WTC11 (cell line): ENCODE data around the gene IGF2BP1. TPM values are rescaled to one million over a fixed set of nuclear protein-coding genes. Genes with fewer than 3 reads are reported as not detected.

Experiments used
- ATAC-seq: fragments of 200-7000 bp; cut with Tn5 transposase; 2 replicates; pipeline ENCODE4 v1.10.0; 2021; ENCODE audit warnings: mild to moderate bottlenecking, moderate library complexity
- CTCF ChIA-PET: fragments of 300-600 bp; sonication (Branson Sonifier 250); formaldehyde crosslinking; loops from one replicate; lab custom pipeline; 2021; ENCODE audit warnings: antibody characterized with exemption; lab: Charles Lee
- POLR2A ChIA-PET: fragments of 350-600 bp; sonication (Branson Sonifier 250); formaldehyde crosslinking; loops from one replicate; lab custom pipeline; 2021; ENCODE audit warnings: antibody characterized with exemption; lab: Charles Lee
- DNase-seq: peaks from one replicate; pipeline ENCODE4 v3.0.0; 2021; ENCODE audit warnings: low spot score
- H3K27ac Mint-ChIP-seq: 2 replicates; pipeline ENCODE4 v1.8.0; 2021; ENCODE audit warnings: mixed read lengths
- H3K27me3 Mint-ChIP-seq: 2 replicates; pipeline ENCODE4 v1.8.0; 2021; ENCODE audit warnings: low read depth, mild to moderate bottlenecking, moderate library complexity, mixed read lengths
- H3K36me3 Mint-ChIP-seq: 2 replicates; pipeline ENCODE4 v1.8.0; 2021; ENCODE audit warnings: mixed read lengths
- H3K4me1 Mint-ChIP-seq: 2 replicates; pipeline ENCODE4 v1.8.0; 2022; ENCODE audit warnings: mixed read lengths
- H3K4me3 Mint-ChIP-seq: 2 replicates; pipeline ENCODE4 v1.8.0; 2021; ENCODE audit warnings: mild to moderate bottlenecking, moderate library complexity, mixed read lengths
- H3K9me3 Mint-ChIP-seq: 2 replicates; pipeline ENCODE4 v1.8.0; 2021; ENCODE audit warnings: mixed read lengths
- AFF4 ChIP-seq: sonication (generic); formaldehyde crosslinking; IDR thresholded peaks from 2 replicates; pipeline ENCODE4 v1.8.1; 2023; ENCODE audit warnings: mild to moderate bottlenecking, missing genetic modification reagents, borderline replicate concordance
- AR ChIP-seq: fragments of 250-450 bp; sonication (Bioruptor Pico); IDR thresholded peaks from 2 replicates; pipeline ENCODE4 v1.9.0; 2021; ENCODE audit warnings: mild to moderate bottlenecking
- CREM ChIP-seq: sonication (generic); formaldehyde crosslinking; IDR thresholded peaks from 2 replicates; pipeline ENCODE4 v1.8.1; 2022; ENCODE audit warnings: mild to moderate bottlenecking, missing genetic modification reagents, moderate library complexity
- ESRRA ChIP-seq: sonication (generic); formaldehyde crosslinking; IDR thresholded peaks from 2 replicates; pipeline ENCODE4 v1.8.1; 2022; ENCODE audit warnings: mild to moderate bottlenecking, missing genetic modification reagents, borderline replicate concordance
- ETV6 ChIP-seq: sonication (generic); formaldehyde crosslinking; IDR thresholded peaks from 2 replicates; pipeline ENCODE4 v1.8.1; 2022; ENCODE audit warnings: mild to moderate bottlenecking, missing genetic modification reagents
- FOXJ3 ChIP-seq: sonication (generic); formaldehyde crosslinking; IDR thresholded peaks from 2 replicates; pipeline ENCODE4 v1.9.0; 2021; ENCODE audit warnings: missing genetic modification reagents, mild to moderate bottlenecking, borderline replicate concordance
- FOXP4 ChIP-seq: sonication (generic); formaldehyde crosslinking; IDR thresholded peaks from 2 replicates; pipeline ENCODE4 v1.8.0; 2022; ENCODE audit warnings: mild to moderate bottlenecking, missing genetic modification reagents
- HMGA2 ChIP-seq: fragments of 250-450 bp; sonication (Bioruptor Pico); IDR thresholded peaks from 2 replicates; pipeline ENCODE4 v1.4.0; 2021; ENCODE audit warnings: mild to moderate bottlenecking, moderate library complexity
- KAT7 ChIP-seq: sonication (generic); formaldehyde crosslinking; IDR thresholded peaks from 2 replicates; pipeline ENCODE4 v1.8.1; 2023; ENCODE audit warnings: missing genetic modification reagents, mild to moderate bottlenecking, borderline replicate concordance
- MXD4 ChIP-seq: fragments of 250-450 bp; sonication (Bioruptor Pico); IDR thresholded peaks from 2 replicates; pipeline ENCODE4 v1.8.0; 2021; ENCODE audit warnings: mild to moderate bottlenecking, moderate library complexity, borderline replicate concordance
- NFATC4 ChIP-seq: fragments of 250-450 bp; sonication (Bioruptor Pico); IDR thresholded peaks from 2 replicates; pipeline ENCODE4 v1.9.0; 2021; ENCODE audit warnings: mild to moderate bottlenecking
- NFYB ChIP-seq: sonication (generic); formaldehyde crosslinking; conservative IDR thresholded peaks from 2 replicates; pipeline ENCODE4 v1.8.0; 2022; ENCODE audit warnings: low read depth, missing genetic modification reagents
- NR1H2 ChIP-seq: sonication (generic); formaldehyde crosslinking; IDR thresholded peaks from 2 replicates; pipeline ENCODE4 v1.9.0; 2021; ENCODE audit warnings: mild to moderate bottlenecking, moderate library complexity, missing genetic modification reagents
- OVOL2 ChIP-seq: fragments of 250-450 bp; sonication (Bioruptor Pico); IDR thresholded peaks from 2 replicates; pipeline ENCODE4 v1.9.0; 2021; ENCODE audit warnings: mild to moderate bottlenecking, borderline replicate concordance
- RELA ChIP-seq: sonication (generic); formaldehyde crosslinking; IDR thresholded peaks from 2 replicates; pipeline ENCODE4 v1.8.1; 2022; ENCODE audit warnings: missing genetic modification reagents, mild to moderate bottlenecking, borderline replicate concordance
- ZBTB43 ChIP-seq: sonication (generic); formaldehyde crosslinking; IDR thresholded peaks from 2 replicates; pipeline ENCODE4 v1.8.1; 2023; ENCODE audit warnings: mild to moderate bottlenecking, missing genetic modification reagents
- ZMAT4 ChIP-seq: fragments of 250-450 bp; sonication (Bioruptor Pico); IDR thresholded peaks from 2 replicates; pipeline ENCODE4 v1.9.0; 2021; ENCODE audit warnings: mild to moderate bottlenecking
- ZNF138 ChIP-seq: sonication (generic); formaldehyde crosslinking; conservative IDR thresholded peaks from 2 replicates; pipeline ENCODE4 v1.8.1; 2022; ENCODE audit warnings: mild to moderate bottlenecking, moderate library complexity, missing genetic modification reagents
- ZNF396 ChIP-seq: fragments of 250-450 bp; sonication (Bioruptor Pico); IDR thresholded peaks from 2 replicates; pipeline ENCODE4 v1.8.0; 2021; ENCODE audit warnings: mild to moderate bottlenecking, moderate library complexity, borderline replicate concordance
- ZNF512 ChIP-seq: sonication (generic); formaldehyde crosslinking; IDR thresholded peaks from 2 replicates; pipeline ENCODE4 v1.8.1; 2022; ENCODE audit warnings: missing genetic modification reagents, borderline replicate concordance
- total RNA-seq: library from RNA; stranded (reverse); gene quantifications from 3 replicates; pipeline ENCODE4 v1.2.3, GENCODE V29; 2021

The IGF2BP1 gene
- total RNA-seq, 1 experiment from 2014 or later = 392 TPM

- ATAC-seq (peak; percentile 94), DNase-seq (peak; percentile 21)
- H3K27ac Mint-ChIP-seq = peak overlapping the region; percentile 26
- H3K36me3 Mint-ChIP-seq = no peaks in the 10 kb centered on the region
- POLR2A ChIA-PET = no interaction called here
- no peaks in the 10 kb centered on the region; the same call in 1 of the 2 replicates for H3K9me3 Mint-ChIP-seq
- CTCF ChIA-PET = no interaction called here
- TF ChIP-seq HMGA2 (CRISPR knock-in tag) (no peak), ZNF396 (CRISPR knock-in tag) (no peak), ZNF512 (CRISPR knock-in tag) (no peak), ZMAT4 (CRISPR knock-in tag) (no peak), NFYB (CRISPR knock-in tag) (peak; percentile 58)
- no peak overlapping the region for H3K4me3 Mint-ChIP-seq
- no peaks in the 10 kb centered on the region; the same call in 1 of the 2 replicates for H3K27me3 Mint-ChIP-seq
- peaks cover 5% of the 10 kb centered on the region for H3K4me1 Mint-ChIP-seq
These were observed 70.0 kb downstream of the IGF2BP1 start for GRCh38 chr17:49067163-49067562.

GRCh38 chr17:49069585-49070273 lies 72.5 kb downstream of the IGF2BP1 start:
- no peak overlapping the region for H3K4me3 Mint-ChIP-seq
- no peaks in the 10 kb centered on the region; the same call in 1 of the 2 replicates for H3K9me3 Mint-ChIP-seq
- H3K36me3 Mint-ChIP-seq = no peaks in the 10 kb centered on the region
- CTCF ChIA-PET = interaction anchor here (1.5 kb wide), 1 partner anchor 155 kb away, joined by 3 read pairs; no protein-coding TSS in a partner anchor
- POLR2A ChIA-PET = no interaction called here
- DNase-seq = no peak
- peaks cover 5% of the 10 kb centered on the region for H3K4me1 Mint-ChIP-seq
- no peak for ATAC-seq
- no peak overlapping the region for H3K27ac Mint-ChIP-seq
- H3K27me3 Mint-ChIP-seq = no peaks in the 10 kb centered on the region; the same call in 1 of the 2 replicates
- TF ChIP-seq FOXP4 (CRISPR knock-in tag) (no peak), MXD4 (CRISPR knock-in tag) (no peak), AR (no peak), CREM (CRISPR knock-in tag) (no peak), KAT7 (no peak), NFATC4 (CRISPR knock-in tag) (no peak), ZNF138 (CRISPR knock-in tag) (no peak), ESRRA (CRISPR knock-in tag) (no peak), ZBTB43 (CRISPR knock-in tag) (no peak), AFF4 (CRISPR knock-in tag) (no peak), ETV6 (no peak), OVOL2 (CRISPR knock-in tag) (no peak), FOXJ3 (no peak), RELA (no peak), NR1H2 (no peak)
